ENCODE measurements around the gene SSC5D.
A peak's percentile ranks its signal among the peaks of the same experiment; 100 is the strongest.

SSC5D gene

DNA sequence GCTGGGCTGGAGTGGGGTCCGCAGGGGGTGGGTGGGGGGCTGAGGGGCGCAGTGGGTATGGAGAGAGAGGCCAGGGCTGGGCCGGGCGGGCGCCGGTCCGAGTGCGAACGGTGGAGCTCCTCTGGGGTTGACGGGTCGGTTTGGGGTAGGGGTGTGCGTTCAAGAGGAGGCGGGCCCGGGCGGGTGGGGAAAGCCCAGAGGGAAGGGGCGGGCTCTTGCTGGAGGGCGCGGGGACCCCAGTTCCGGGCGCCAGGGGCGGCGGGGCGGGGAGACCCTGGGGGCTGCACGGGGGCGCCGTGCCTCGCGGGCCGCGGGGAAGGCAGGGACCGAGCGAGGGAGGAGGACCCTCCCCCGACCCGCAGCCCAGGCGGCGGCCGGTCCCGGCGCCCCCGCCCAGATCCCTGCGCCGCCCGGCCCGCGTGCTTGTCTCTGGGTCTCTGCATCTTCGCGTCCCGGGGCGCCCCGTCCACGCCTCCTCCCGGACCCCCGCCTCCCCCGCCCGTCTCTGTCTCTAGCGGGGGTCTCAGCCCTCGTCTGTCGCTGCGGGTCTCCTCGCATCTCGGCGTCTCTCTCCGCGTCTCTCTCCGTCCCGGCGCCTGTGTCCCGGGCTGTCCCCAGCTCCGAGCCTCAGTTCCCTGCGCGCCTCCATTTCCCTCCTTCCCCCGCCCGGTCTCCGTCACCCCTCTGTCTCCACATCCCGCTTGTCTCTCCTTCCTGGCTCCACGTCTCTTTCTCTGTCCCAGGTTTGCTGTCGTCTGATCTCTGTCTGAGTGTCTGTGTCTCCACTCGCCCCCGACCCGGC lies 36.9 kb upstream of the SSC5D start:
- TF ChIP-seq, protein P1, sequence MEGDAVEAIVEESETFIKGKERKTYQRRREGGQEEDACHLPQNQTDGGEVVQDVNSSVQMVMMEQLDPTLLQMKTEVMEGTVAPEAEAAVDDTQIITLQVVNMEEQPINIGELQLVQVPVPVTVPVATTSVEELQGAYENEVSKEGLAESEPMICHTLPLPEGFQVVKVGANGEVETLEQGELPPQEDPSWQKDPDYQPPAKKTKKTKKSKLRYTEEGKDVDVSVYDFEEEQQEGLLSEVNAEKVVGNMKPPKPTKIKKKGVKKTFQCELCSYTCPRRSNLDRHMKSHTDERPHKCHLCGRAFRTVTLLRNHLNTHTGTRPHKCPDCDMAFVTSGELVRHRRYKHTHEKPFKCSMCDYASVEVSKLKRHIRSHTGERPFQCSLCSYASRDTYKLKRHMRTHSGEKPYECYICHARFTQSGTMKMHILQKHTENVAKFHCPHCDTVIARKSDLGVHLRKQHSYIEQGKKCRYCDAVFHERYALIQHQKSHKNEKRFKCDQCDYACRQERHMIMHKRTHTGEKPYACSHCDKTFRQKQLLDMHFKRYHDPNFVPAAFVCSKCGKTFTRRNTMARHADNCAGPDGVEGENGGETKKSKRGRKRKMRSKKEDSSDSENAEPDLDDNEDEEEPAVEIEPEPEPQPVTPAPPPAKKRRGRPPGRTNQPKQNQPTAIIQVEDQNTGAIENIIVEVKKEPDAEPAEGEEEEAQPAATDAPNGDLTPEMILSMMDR (IDR thresholded peaks at IDR 0.05; ENCODE audit: extremely low read depth, missing control alignments) = no peak
- DNase-seq (ENCODE audit: low spot score) = peak; percentile 65

DNA sequence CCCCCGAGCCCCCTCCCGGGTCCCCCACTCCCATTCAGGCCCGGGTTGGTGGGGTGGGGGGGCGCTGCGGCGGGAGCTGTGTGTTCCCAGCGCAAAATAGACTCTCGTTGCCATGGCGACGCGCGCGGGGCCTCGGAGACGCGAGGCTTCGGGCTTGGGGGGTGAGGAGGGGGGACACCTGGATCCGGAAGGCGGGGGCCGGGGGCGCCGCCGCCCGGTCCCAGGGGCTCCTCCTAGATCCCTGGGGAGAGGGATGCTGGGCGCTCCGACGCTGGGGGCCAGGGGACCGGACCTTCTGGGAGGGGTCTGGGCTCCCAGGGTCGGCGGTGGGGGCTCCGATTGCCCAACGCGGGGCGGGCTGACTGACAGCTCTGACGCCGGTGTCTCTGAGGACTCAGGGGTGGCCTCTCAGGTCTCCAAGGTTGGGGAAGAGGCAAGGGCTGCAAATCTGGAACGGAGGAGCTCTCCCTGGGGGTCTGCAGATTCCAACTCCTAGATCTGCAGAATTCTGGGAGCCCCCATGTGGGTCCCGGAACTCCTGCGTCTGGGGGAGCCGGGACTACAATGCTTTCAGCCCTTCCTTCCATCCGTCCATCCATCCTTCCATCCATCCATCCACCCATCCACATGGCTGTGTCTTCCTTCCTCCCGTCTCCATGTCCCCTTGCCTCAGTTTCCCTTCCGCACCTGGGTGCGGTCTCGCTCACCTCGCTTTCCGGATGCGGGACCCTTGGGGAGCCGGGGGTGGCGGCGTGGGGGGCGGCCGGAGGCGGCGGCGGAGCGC lies 36.1 kb upstream of the SSC5D start:
- DNase-seq (ENCODE audit: low spot score) = peak; percentile 46
- TF ChIP-seq, protein P1 (IDR thresholded peaks at IDR 0.05; ENCODE audit: extremely low read depth, missing control alignments) = no peak

- TF ChIP-seq, protein P1 (IDR thresholded peaks at IDR 0.05; ENCODE audit: extremely low read depth, missing control alignments) = no peak
- no peak for DNase-seq (ENCODE audit: low spot score)
Observed at GRCh38 chr19:55452749-55453346, 35.4 kb upstream of the SSC5D start.

DNA sequence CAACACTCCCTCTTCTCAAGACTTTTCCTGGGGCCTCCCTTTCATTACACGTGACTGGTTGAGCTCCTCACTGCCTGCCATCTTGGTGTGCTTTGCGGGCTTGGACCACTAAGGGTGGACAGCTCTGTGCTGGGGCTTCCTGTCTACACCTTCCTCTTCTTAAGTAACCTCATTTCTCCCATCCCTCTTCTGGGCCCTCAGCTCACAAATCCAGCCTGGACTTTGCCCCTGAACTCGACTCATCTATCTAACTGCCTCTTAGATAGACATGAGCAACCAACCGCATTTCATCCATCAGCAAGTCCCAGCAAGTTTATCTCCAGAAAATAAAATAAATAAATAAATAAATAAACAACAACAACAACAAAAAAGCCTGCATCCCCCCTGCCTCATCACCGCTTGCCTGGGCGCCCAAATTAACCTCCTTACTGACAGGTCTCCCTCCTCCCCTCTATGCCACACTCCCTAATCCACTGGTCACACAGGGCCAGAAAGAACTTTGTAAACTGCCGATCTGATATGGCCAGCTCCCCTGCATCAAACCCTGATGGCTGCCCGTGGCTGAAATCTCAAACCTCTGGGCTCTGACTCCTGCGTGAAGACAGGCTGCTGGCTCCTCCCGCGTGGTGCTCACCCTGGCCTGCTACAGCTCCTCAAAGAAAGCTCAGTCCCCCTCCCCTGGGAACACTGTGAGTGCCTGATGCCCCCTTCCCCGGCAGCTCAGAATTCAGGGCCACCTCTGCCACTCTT lies 34.5 kb upstream of the SSC5D start:
- DNase-seq (ENCODE audit: low spot score) = no peak
- TF ChIP-seq, protein P1 (IDR thresholded peaks at IDR 0.05; ENCODE audit: extremely low read depth, missing control alignments) = no peak

DNA sequence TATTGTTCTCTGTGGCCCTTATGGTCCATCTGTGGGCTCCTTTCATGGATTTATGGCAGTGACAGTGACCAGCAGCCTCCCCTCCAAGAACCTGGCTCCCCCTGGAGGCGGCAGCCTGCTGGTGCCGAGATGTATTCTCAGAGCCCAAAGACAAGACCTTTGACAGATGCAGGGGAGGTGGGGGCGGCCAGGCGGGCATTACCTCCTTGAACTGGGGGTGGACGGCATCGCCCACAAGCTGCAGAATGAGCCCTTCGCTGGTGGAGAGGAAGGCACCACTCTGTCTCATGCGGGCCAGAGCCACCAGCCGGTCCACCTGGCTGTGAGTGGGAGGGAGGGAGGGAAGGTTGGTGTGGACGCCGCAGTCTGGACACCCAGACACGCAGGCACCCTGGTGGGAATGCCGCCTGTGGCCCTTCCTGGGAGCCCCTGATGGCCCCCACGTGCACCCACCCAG lies 33.4 kb upstream of the SSC5D start:
- DNase-seq (ENCODE audit: low spot score) = peak; percentile 78
- TF ChIP-seq, protein P1 (IDR thresholded peaks at IDR 0.05; ENCODE audit: extremely low read depth, missing control alignments) = peak; percentile 51

GRCh38 chr19:55455576-55456235 lies 32.5 kb upstream of the SSC5D start:
- DNase-seq (ENCODE audit: low spot score) = no peak
- TF ChIP-seq, protein P1 (IDR thresholded peaks at IDR 0.05; ENCODE audit: extremely low read depth, missing control alignments) = no peak

Measured in GM20000 (cell line).